Measurements from ENCODE around the gene SLC2A9.

The SLC2A9 gene

GRCh38 chr4:9943761-9944160 is 77.5 kb downstream of the SLC2A9 start:
- TF ChIP-seq EZH2 (optimal IDR thresholded peaks at IDR 0.05; ENCODE audit: low read depth, low read length) (no peak), EZH2phosphoT487 (IDR thresholded peaks at IDR 0.05; ENCODE audit: low read length) (no peak), CTCF (IDR thresholded peaks at IDR 0.05; ENCODE audit: low read length) (no peak)

GRCh38 chr4:9942921-9943600 is 78.2 kb downstream of the SLC2A9 start:
- no peak for TF ChIP-seq EZH2 (optimal IDR thresholded peaks at IDR 0.05; ENCODE audit: low read depth, low read length)
- TF ChIP-seq CTCF (IDR thresholded peaks at IDR 0.05; ENCODE audit: low read length), result no peak

More at GRCh38 chr4:9943761-9944160, 77.5 kb downstream of the SLC2A9 start:
- no peaks in the 10 kb centered on the region for H3K27me3 ChIP-seq (replicated peaks; ENCODE audit: insufficient read depth, low read length)
- no peaks in the 10 kb centered on the region for H3K9me2 ChIP-seq (replicated peaks; ENCODE audit: insufficient read depth, low read length)
- H3K36me3 ChIP-seq (replicated peaks; ENCODE audit: insufficient read depth, low read length), result no peaks in the 10 kb centered on the region
- no peaks in the 10 kb centered on the region for H3K4me1 ChIP-seq (ENCODE audit: low read length)
- no peak overlapping the region for H2AFZ ChIP-seq (ENCODE audit: low read length)
- H3K9me3 ChIP-seq (replicated peaks; ENCODE audit: insufficient read depth, low read length), result no peaks in the 10 kb centered on the region
- no peak for DNase-seq
- H3K9ac ChIP-seq (ENCODE audit: low read length), result no peak overlapping the region
- no peaks in the 10 kb centered on the region for H3F3A ChIP-seq (ENCODE audit: insufficient read depth, low read length)
- no peak overlapping the region for H3K27ac ChIP-seq (ENCODE audit: low read length)
- no peak overlapping the region for H3K4me2 ChIP-seq (ENCODE audit: low read depth, low read length)
- H3K79me2 ChIP-seq (ENCODE audit: low read length), result no peaks in the 10 kb centered on the region
- no peaks in the 10 kb centered on the region for H4K20me1 ChIP-seq (ENCODE audit: insufficient read depth, low read length)
- no peak overlapping the region for H3K4me3 ChIP-seq (ENCODE audit: low read length)

GRCh38 chr4:9942139-9942538 is 79.2 kb downstream of the SLC2A9 start:
- no peak for DNase-seq
- Histone ChIP-seq H2AFZ (ENCODE audit: low read length) (no peak overlapping the region), H3K4me1 (ENCODE audit: low read length) (no peaks in the 10 kb centered on the region), H3K9me3 (replicated peaks; ENCODE audit: insufficient read depth, low read length) (no peaks in the 10 kb centered on the region), H4K20me1 (ENCODE audit: insufficient read depth, low read length) (no peaks in the 10 kb centered on the region), H3K27ac (ENCODE audit: low read length) (no peak overlapping the region), H3K79me2 (ENCODE audit: low read length) (no peaks in the 10 kb centered on the region), H3K9ac (ENCODE audit: low read length) (no peak overlapping the region), H3K9me2 (replicated peaks; ENCODE audit: insufficient read depth, low read length) (no peaks in the 10 kb centered on the region), H3K4me3 (ENCODE audit: low read length) (no peak overlapping the region), H3K4me2 (ENCODE audit: low read depth, low read length) (no peak overlapping the region), H3K36me3 (replicated peaks; ENCODE audit: insufficient read depth, low read length) (no peaks in the 10 kb centered on the region), H3F3A (ENCODE audit: insufficient read depth, low read length) (no peaks in the 10 kb centered on the region), H3K27me3 (replicated peaks; ENCODE audit: insufficient read depth, low read length) (no peaks in the 10 kb centered on the region)
- TF ChIP-seq EZH2phosphoT487 (IDR thresholded peaks at IDR 0.05; ENCODE audit: low read length) (no peak), EZH2 (optimal IDR thresholded peaks at IDR 0.05; ENCODE audit: low read depth, low read length) (no peak)

More at GRCh38 chr4:9942921-9943600, 78.2 kb downstream of the SLC2A9 start:
- no peak overlapping the region for H3K27ac ChIP-seq (ENCODE audit: low read length)
- no peaks in the 10 kb centered on the region for H3K4me1 ChIP-seq (ENCODE audit: low read length)
- no peak overlapping the region for H2AFZ ChIP-seq (ENCODE audit: low read length)
- no peak for DNase-seq
- no peaks in the 10 kb centered on the region for H3K27me3 ChIP-seq (replicated peaks; ENCODE audit: insufficient read depth, low read length)
- H3K4me3 ChIP-seq (ENCODE audit: low read length), result no peak overlapping the region
- no peaks in the 10 kb centered on the region for H3F3A ChIP-seq (ENCODE audit: insufficient read depth, low read length)
- no peak overlapping the region for H3K4me2 ChIP-seq (ENCODE audit: low read depth, low read length)
- no peaks in the 10 kb centered on the region for H3K79me2 ChIP-seq (ENCODE audit: low read length)
- H3K9ac ChIP-seq (ENCODE audit: low read length), result no peak overlapping the region
- H4K20me1 ChIP-seq (ENCODE audit: insufficient read depth, low read length), result no peaks in the 10 kb centered on the region
- no peaks in the 10 kb centered on the region for H3K36me3 ChIP-seq (replicated peaks; ENCODE audit: insufficient read depth, low read length)
- H3K9me2 ChIP-seq (replicated peaks; ENCODE audit: insufficient read depth, low read length), result no peaks in the 10 kb centered on the region
- H3K9me3 ChIP-seq (replicated peaks; ENCODE audit: insufficient read depth, low read length), result no peaks in the 10 kb centered on the region

- H3K27me3 ChIP-seq (replicated peaks; ENCODE audit: insufficient read depth, low read length), result no peaks in the 10 kb centered on the region
These were observed 81.3 kb downstream of the SLC2A9 start for GRCh38 chr4:9940041-9940440.

More at GRCh38 chr4:9940041-9940440, 81.3 kb downstream of the SLC2A9 start:
- no peaks in the 10 kb centered on the region for H3K79me2 ChIP-seq (ENCODE audit: low read length)
- TF ChIP-seq EZH2 (optimal IDR thresholded peaks at IDR 0.05; ENCODE audit: low read depth, low read length), result no peak
- TF ChIP-seq CTCF (IDR thresholded peaks at IDR 0.05; ENCODE audit: low read length), result no peak
- TF ChIP-seq EZH2phosphoT487 (IDR thresholded peaks at IDR 0.05; ENCODE audit: low read length), result no peak
- H3K27ac ChIP-seq (ENCODE audit: low read length), result no peak overlapping the region
- H3K9me3 ChIP-seq (replicated peaks; ENCODE audit: insufficient read depth, low read length), result no peaks in the 10 kb centered on the region
- H3K4me2 ChIP-seq (ENCODE audit: low read depth, low read length), result no peak overlapping the region
- no peak for DNase-seq
- no peaks in the 10 kb centered on the region for H3K9me2 ChIP-seq (replicated peaks; ENCODE audit: insufficient read depth, low read length)
- no peaks in the 10 kb centered on the region for H3K36me3 ChIP-seq (replicated peaks; ENCODE audit: insufficient read depth, low read length)
- H3K4me3 ChIP-seq (ENCODE audit: low read length), result no peak overlapping the region
- H2AFZ ChIP-seq (ENCODE audit: low read length), result no peak overlapping the region
- H3F3A ChIP-seq (ENCODE audit: insufficient read depth, low read length), result no peaks in the 10 kb centered on the region
- H4K20me1 ChIP-seq (ENCODE audit: insufficient read depth, low read length), result no peaks in the 10 kb centered on the region
- no peak overlapping the region for H3K9ac ChIP-seq (ENCODE audit: low read length)
- H3K4me1 ChIP-seq (ENCODE audit: low read length), result no peaks in the 10 kb centered on the region
